Calu3 (cell line): ENCODE data around the gene HPCAL4. TPM values are rescaled to one million over a fixed set of nuclear protein-coding genes. Genes with fewer than 3 reads are reported as not detected.

Source experiments
- BruUV-seq: library from RNA; stranded (reverse); fragments of 400-500 nt; replicated peaks from 2 replicates; lab custom pipeline; 2021; lab: Mats Ljungman, UMichigan
- CTCF ChIA-PET: fragments of 300-600 bp; sonication (Branson Sonifier 250); formaldehyde crosslinking; loops from one replicate; lab custom pipeline; 2022; ENCODE audit warnings: antibody characterized with exemption; lab: Charles Lee
- DNase-seq: peaks from one replicate; pipeline ENCODE4 v3.0.0; 2022
- H3K27ac Mint-ChIP-seq: one replicate; pipeline ENCODE4 v1.8.0; 2022; ENCODE audit warnings: mixed read lengths; ENCODE audit not compliant: unreplicated experiment
- H3K27me3 Mint-ChIP-seq: one replicate; pipeline ENCODE4 v1.8.0; 2022; ENCODE audit warnings: mixed read lengths; ENCODE audit not compliant: unreplicated experiment
- H3K36me3 Mint-ChIP-seq: one replicate; pipeline ENCODE4 v1.8.0; 2022; ENCODE audit warnings: mild to moderate bottlenecking, moderate library complexity, mixed read lengths; ENCODE audit not compliant: insufficient read depth, unreplicated experiment
- H3K4me1 Mint-ChIP-seq: one replicate; pipeline ENCODE4 v1.8.0; 2022; ENCODE audit warnings: mild to moderate bottlenecking, low read depth, mixed read lengths; ENCODE audit not compliant: unreplicated experiment
- H3K4me3 Mint-ChIP-seq: one replicate; pipeline ENCODE4 v1.8.0; 2022; ENCODE audit warnings: mild to moderate bottlenecking, low read depth, moderate library complexity, mixed read lengths; ENCODE audit not compliant: unreplicated experiment
- H3K9me3 Mint-ChIP-seq: one replicate; pipeline ENCODE4 v1.8.0; 2022; ENCODE audit warnings: low read depth, mixed read lengths; ENCODE audit not compliant: unreplicated experiment
- CTCF ChIP-seq: fragments of 200-600 bp; IDR thresholded peaks from one replicate; pipeline ENCODE4 v1.8.0; 2022; ENCODE audit warnings: antibody characterized with exemption; ENCODE audit not compliant: unreplicated experiment
- intact Hi-C: fragments of 100-400 bp; cut with micrococcal nuclease; formaldehyde crosslinking; loops from one replicate; pipeline ENCODE4 v1.10.0; 2022; ENCODE audit not compliant: unreplicated experiment
- total RNA-seq: library from RNA; stranded (reverse); gene quantifications from 2 replicates; pipeline ENCODE4 v1.2.3, GENCODE V29; 2022

Gene HPCAL4
- total RNA-seq, 1 experiment from 2014 or later = not detected

DNA sequence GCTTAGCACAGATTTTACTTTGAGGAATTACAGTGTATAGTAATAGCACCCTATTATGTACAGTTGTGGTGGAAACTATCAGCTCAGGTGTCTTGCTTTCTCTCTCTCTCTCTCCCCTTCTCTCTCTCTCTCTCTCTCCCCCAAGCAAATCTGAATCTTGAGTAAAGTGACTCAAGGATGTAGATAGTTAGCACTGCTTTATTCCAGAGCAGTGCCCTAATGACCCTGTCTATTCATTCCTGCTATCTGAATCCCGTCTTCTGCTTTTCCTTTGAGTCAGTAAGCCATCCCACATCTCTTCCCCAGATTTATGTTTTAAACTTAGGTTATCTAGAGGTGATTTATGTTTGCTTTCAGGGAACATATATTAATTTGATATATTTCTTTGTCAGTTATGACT lies 5.2 kb upstream of the HPCAL4 start:
- Mint-ChIP-seq H3K27ac (no peak overlapping the region), H3K36me3 (no peaks in the 10 kb centered on the region), H3K27me3 (peaks cover 80% of the 10 kb centered on the region), H3K4me1 (peaks cover 10% of the 10 kb centered on the region), H3K9me3 (no peaks in the 10 kb centered on the region), H3K4me3 (no peak overlapping the region)
- no peak for DNase-seq
- no peak for TF ChIP-seq CTCF
- CTCF ChIA-PET = no interaction called here
- intact Hi-C loops = no loop called here
- no TSS peak for BruUV-seq

DNA sequence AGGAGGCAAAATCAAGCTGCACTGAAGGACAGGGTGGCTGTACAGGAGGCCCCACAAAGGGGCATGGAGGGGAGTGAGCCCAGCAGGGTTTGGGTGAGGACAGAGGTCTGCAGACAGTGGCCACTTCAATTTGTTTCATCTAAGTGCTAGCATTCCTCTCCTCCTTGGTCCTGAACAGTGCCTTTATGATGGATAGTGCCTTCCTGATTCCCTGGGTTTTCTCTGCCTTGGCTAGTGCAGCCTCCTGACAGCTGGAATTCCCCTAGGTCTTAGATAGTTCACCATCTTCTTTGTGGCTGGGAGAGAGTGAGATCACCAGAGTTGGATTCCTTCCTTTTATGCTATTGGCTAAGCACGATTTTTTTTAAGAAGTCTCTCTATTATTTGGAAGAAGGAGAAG lies 3.8 kb upstream of the HPCAL4 start:
- BruUV-seq = no TSS peak
- Mint-ChIP-seq H3K4me1 (no peaks in the 10 kb centered on the region), H3K27ac (no peak overlapping the region), H3K36me3 (no peaks in the 10 kb centered on the region), H3K4me3 (no peak overlapping the region), H3K27me3 (peaks cover 79% of the 10 kb centered on the region), H3K9me3 (no peaks in the 10 kb centered on the region)
- CTCF ChIA-PET = interaction anchor here (0.6 kb wide), 1 partner anchor 1839 kb away, joined by 3 read pairs; no protein-coding TSS in a partner anchor
- intact Hi-C loops = no loop called here
- no peak for TF ChIP-seq CTCF
- DNase-seq = no peak

DNA sequence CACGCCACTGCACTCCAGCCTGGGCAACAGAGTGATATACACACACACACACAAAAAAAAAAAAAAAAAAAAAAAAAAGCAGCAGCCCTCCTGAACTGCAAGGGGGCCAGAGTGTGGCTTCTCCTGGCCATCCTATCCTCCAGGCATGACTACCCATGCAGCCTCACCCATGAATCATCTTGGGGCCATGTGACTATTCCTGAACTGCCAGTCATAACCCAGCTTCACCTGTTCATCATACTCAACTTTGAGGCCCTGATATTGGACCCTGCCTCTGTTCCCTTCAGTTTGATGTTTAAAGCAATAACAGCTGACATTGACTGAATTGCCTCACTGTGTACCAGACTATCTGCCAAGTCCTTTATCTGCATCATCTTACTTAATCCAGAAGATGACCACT lies 2.8 kb upstream of the HPCAL4 start:
- CTCF ChIA-PET = no interaction called here

GRCh38 chr1:39692152-39693074 lies 1.2 kb upstream of the HPCAL4 start:
- Mint-ChIP-seq H3K27me3 (peaks cover 79% of the 10 kb centered on the region), H3K4me1 (no peaks in the 10 kb centered on the region), H3K36me3 (no peaks in the 10 kb centered on the region), H3K4me3 (no peak overlapping the region), H3K27ac (no peak overlapping the region), H3K9me3 (no peaks in the 10 kb centered on the region)
- CTCF ChIA-PET = interaction anchor here (0.6 to 2.0 kb wide), 4 partner anchors 9 to 482 kb away, joined by 3 to 7 read pairs (median 4); no protein-coding TSS in a partner anchor
- intact Hi-C loops = no loop called here
- TF ChIP-seq CTCF = no peak
- BruUV-seq = no TSS peak
- no peak for DNase-seq

More for the DNA sequence above, 2.8 kb upstream of the HPCAL4 start:
- Mint-ChIP-seq H3K36me3 (no peaks in the 10 kb centered on the region), H3K4me1 (no peaks in the 10 kb centered on the region), H3K4me3 (no peak overlapping the region), H3K27ac (no peak overlapping the region), H3K9me3 (no peaks in the 10 kb centered on the region), H3K27me3 (peaks cover 79% of the 10 kb centered on the region)
- no TSS peak for BruUV-seq
- intact Hi-C loops = no loop called here
- no peak for DNase-seq
- no peak for TF ChIP-seq CTCF
